Suprapubic skin (tissue), 4 donors: Measurements from ENCODE around the gene SORCS2. TPM values are rescaled to one million over a fixed set of nuclear protein-coding genes. Genes with fewer than 3 reads are reported as not detected.

Source experiments
- DNase-seq, 2 donors: peaks; one replicate each; pipeline ENCODE4 v3.0.0-alpha.2; 2019; ENCODE audit warnings: low spot score in 2 of 2
- H3K27ac ChIP-seq: fragments of 200-600 bp; sonication (generic); one replicate; pipeline ENCODE4 v1.5.1; 2019
- H3K27me3 ChIP-seq: fragments of 200-600 bp; sonication (generic); one replicate; pipeline ENCODE4 v1.5.1; 2019
- H3K36me3 ChIP-seq: fragments of 200-600 bp; sonication (generic); one replicate; pipeline ENCODE4 v1.5.1; 2019
- H3K4me1 ChIP-seq: fragments of 200-600 bp; sonication (generic); one replicate; pipeline ENCODE4 v1.5.1; 2019
- H3K4me3 ChIP-seq: fragments of 200-600 bp; sonication (generic); one replicate; pipeline ENCODE4 v1.5.1; 2019; ENCODE audit warnings: mild to moderate bottlenecking
- H3K9me3 ChIP-seq: fragments of 200-600 bp; sonication (generic); one replicate; pipeline ENCODE4 v1.5.1; 2019
- CTCF ChIP-seq, 2 donors: fragments of 200-600 bp in 1 of 2; fragments of 450-650 bp in 1 of 2; sonication (generic) in 1 of 2; IDR thresholded peaks; one replicate each; pipeline ENCODE4 v1.5.1; 2016 to 2019; ENCODE audit warnings: antibody characterized with exemption in 2 of 2, mild to moderate bottlenecking in 1 of 2, moderate library complexity in 1 of 2
- EP300 ChIP-seq: sonication (generic); formaldehyde crosslinking; IDR thresholded peaks from one replicate; pipeline ENCODE4 v1.6.1; 2017; ENCODE audit warnings: antibody characterized with exemption
- POLR2A ChIP-seq, 2 donors: fragments of 450-650 bp; IDR thresholded peaks; one replicate each; pipeline ENCODE4 v1.6.1; 2017; ENCODE audit warnings: antibody characterized with exemption in 2 of 2, mild to moderate bottlenecking in 2 of 2, moderate library complexity in 2 of 2
- POLR2AphosphoS5 ChIP-seq, 3 donors: sonication (generic); formaldehyde crosslinking; IDR thresholded peaks; one replicate each; pipeline ENCODE4 v1.6.1; 2017; ENCODE audit warnings: antibody characterized with exemption in 3 of 3
- WGBS: methylation state at CpG from one replicate; pipeline ENCODE4 v1.1.5; 2018; 5-methylcytosine and 5-hydroxymethylcytosine counted together
- total RNA-seq, 4 donors: library from RNA; depleted of rRNA; stranded (reverse); fragments of >200 nt; gene quantifications; one replicate each; pipeline ENCODE4 v1.1.0, GENCODE V29; 2016

Gene SORCS2
- total RNA-seq, 4 donors from 2014 or later, result 0.94 to 4.6 (median 1.3) TPM

- WGBS, result 58% methylated on average over 6 of the region's 6 CpGs
- no peak for TF ChIP-seq CTCF (IDR thresholded peaks at IDR 0.05)
- TF ChIP-seq EP300, result no peak
- no peak for TF ChIP-seq POLR2A (IDR thresholded peaks at IDR 0.05)
- no peak for TF ChIP-seq POLR2AphosphoS5 (IDR thresholded peaks at IDR 0.05)
- no peak overlapping the region for H3K27ac ChIP-seq
Measured at GRCh38 chr4:7750523-7750922, 558.2 kb downstream of the SORCS2 start.

DNA sequence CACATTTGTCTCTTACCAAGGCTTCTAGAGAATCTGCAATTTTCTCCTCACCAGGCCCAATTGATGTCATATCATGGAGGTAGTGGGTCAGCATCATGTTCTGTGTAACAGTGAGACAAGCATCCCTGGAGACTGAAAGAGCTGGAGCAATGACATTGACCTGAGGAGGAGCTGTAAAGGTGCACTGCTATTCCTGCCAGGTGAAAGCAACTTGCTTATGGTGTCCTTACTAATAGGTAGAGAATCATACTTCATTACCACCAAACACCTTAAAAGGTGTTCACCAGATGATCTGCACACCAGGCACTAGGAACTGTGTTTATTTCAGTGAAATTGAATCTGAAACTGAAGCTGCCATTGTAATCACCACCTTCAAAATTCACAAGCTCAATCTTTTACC lies 558.6 kb downstream of the SORCS2 start:
- no peak overlapping the region for H3K4me3 ChIP-seq

More at GRCh38 chr4:7750523-7750922, 558.2 kb downstream of the SORCS2 start:
- Histone ChIP-seq H3K4me3 (no peak overlapping the region), H3K36me3 (no peaks in the 10 kb centered on the region), H3K9me3 (no peaks in the 10 kb centered on the region), H3K27me3 (no peaks in the 10 kb centered on the region), H3K4me1 (peaks cover 4% of the 10 kb centered on the region)
- no peak for DNase-seq

GRCh38 chr4:7752649-7753048 lies 560.3 kb downstream of the SORCS2 start:
- WGBS, result 86% methylated on average over 6 of the region's 6 CpGs
- Histone ChIP-seq H3K27ac (no peak overlapping the region), H3K4me3 (no peak overlapping the region), H3K27me3 (no peaks in the 10 kb centered on the region), H3K36me3 (no peaks in the 10 kb centered on the region), H3K4me1 (peaks cover 12% of the 10 kb centered on the region), H3K9me3 (no peaks in the 10 kb centered on the region)
- TF ChIP-seq POLR2AphosphoS5 (IDR thresholded peaks at IDR 0.05) (no peak), CTCF (IDR thresholded peaks at IDR 0.05) (no peak), POLR2A (IDR thresholded peaks at IDR 0.05) (no peak), EP300 (no peak)
- no peak for DNase-seq

More for the DNA sequence above, 558.6 kb downstream of the SORCS2 start:
- H3K4me1 ChIP-seq, result peaks cover 4% of the 10 kb centered on the region
- no peak overlapping the region for H3K27ac ChIP-seq
- H3K36me3 ChIP-seq, result no peaks in the 10 kb centered on the region
- no peak for DNase-seq
- no peaks in the 10 kb centered on the region for H3K27me3 ChIP-seq
- no peaks in the 10 kb centered on the region for H3K9me3 ChIP-seq
- TF ChIP-seq POLR2AphosphoS5 (IDR thresholded peaks at IDR 0.05) (no peak), POLR2A (IDR thresholded peaks at IDR 0.05) (no peak), EP300 (no peak), CTCF (IDR thresholded peaks at IDR 0.05) (no peak)

- H3K9me3 ChIP-seq, result no peaks in the 10 kb centered on the region
- 67% methylated on average over 15 of the region's 15 CpGs for WGBS
- TF ChIP-seq POLR2AphosphoS5 (IDR thresholded peaks at IDR 0.05), result no peak
- TF ChIP-seq POLR2A (IDR thresholded peaks at IDR 0.05), result no peak
- TF ChIP-seq EP300, result no peak
- TF ChIP-seq CTCF (IDR thresholded peaks at IDR 0.05), result no peak
Measured at GRCh38 chr4:7753271-7753670, 560.9 kb downstream of the SORCS2 start.

DNA sequence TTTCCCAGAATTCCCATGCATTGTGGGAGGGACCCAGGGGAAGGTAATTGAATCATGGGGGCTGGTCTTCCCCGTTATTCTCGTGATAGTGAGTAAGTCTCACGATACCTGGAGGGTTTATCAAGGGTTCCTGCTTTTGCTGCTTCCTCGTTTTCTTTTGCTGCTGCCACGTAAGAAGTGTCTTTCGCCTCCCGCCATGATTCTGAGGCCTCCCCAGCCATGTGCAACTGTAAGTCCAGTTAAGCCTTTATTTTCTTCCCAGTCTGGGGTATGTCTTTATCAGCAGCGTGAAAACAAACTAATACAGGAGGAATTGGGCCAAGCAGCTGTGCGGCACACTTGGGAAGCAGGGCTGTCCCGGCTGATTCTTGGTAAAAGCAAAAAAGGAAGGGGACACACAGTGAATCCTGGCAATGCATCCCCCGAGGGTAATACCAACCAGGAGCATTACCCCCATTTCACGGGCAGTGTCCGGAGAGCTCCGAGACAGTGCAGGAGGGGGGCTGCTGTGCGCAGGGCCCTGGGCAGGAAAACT lies 561.7 kb downstream of the SORCS2 start:
- 84% methylated on average over 13 of the region's 15 CpGs for WGBS
- Histone ChIP-seq H3K27ac (no peak overlapping the region), H3K36me3 (no peaks in the 10 kb centered on the region), H3K4me1 (peaks cover 14% of the 10 kb centered on the region), H3K9me3 (no peaks in the 10 kb centered on the region), H3K4me3 (no peak overlapping the region), H3K27me3 (no peaks in the 10 kb centered on the region)
- TF ChIP-seq EP300 (no peak), CTCF (IDR thresholded peaks at IDR 0.05) (no peak), POLR2AphosphoS5 (IDR thresholded peaks at IDR 0.05) (no peak), POLR2A (IDR thresholded peaks at IDR 0.05) (no peak)
- no peak for DNase-seq

More at GRCh38 chr4:7753271-7753670, 560.9 kb downstream of the SORCS2 start:
- Histone ChIP-seq H3K4me1 (peaks cover 14% of the 10 kb centered on the region), H3K27ac (no peak overlapping the region), H3K4me3 (no peak overlapping the region), H3K36me3 (no peaks in the 10 kb centered on the region), H3K27me3 (no peaks in the 10 kb centered on the region)
- no peak for DNase-seq
